Kidney (tissue), 14 donors: Measurements from ENCODE around the gene KLHDC3. TPM values are rescaled to one million over a fixed set of nuclear protein-coding genes. Genes with fewer than 3 reads are reported as not detected.

ENCODE experiments used
- DNase-seq, 5 donors: peaks; one replicate each; pipeline ENCODE4 v3.0.0-alpha.2; 2013 to 2020
- FAIRE-seq: peaks from 2 replicates; lab custom pipeline; 2012; peaks lifted over from hg19 to GRCh38; lab: Jason Lieb, UNC
- H3K27ac ChIP-seq, 2 donors: one replicate each; pipeline ENCODE4 v1.7.0; 2013; ENCODE audit warnings: low read depth in 2 of 2, low read length in 2 of 2, inconsistent platforms in 1 of 2
- H3K27me3 ChIP-seq: one replicate; pipeline ENCODE4 v1.7.1; 2013; ENCODE audit warnings: low read length, inconsistent platforms; ENCODE audit not compliant: control insufficient read depth, insufficient read depth
- H3K36me3 ChIP-seq, 3 donors: one replicate each; pipeline versions ENCODE4 v1.7.0 to v1.7.1; 2013; ENCODE audit warnings: low read length in 3 of 3, control low read depth in 1 of 3, inconsistent platforms in 1 of 3; ENCODE audit not compliant: insufficient read depth in 3 of 3, control insufficient read depth in 2 of 3
- H3K4me1 ChIP-seq, 3 donors: one replicate each; pipeline versions ENCODE4 v1.7.0 to v1.7.1; 2013; ENCODE audit warnings: low read length in 3 of 3, inconsistent platforms in 1 of 3, low read depth in 1 of 3; ENCODE audit not compliant: control insufficient read depth in 2 of 3, insufficient read depth in 2 of 3
- H3K4me3 ChIP-seq, 3 donors: one replicate each; pipeline versions ENCODE4 v1.7.0 to v1.8.1; 2013; ENCODE audit warnings: low read length in 3 of 3, control low read depth in 1 of 3, inconsistent platforms in 1 of 3
- H3K9ac ChIP-seq, 3 donors: one replicate each; pipeline versions ENCODE4 v1.7.0 to v1.7.1; 2013; ENCODE audit warnings: low read length in 3 of 3, control low read depth in 1 of 3, inconsistent platforms in 1 of 3
- H3K9me3 ChIP-seq, 3 donors: one replicate each; pipeline versions ENCODE4 v1.7.0 to v1.7.1; 2013; ENCODE audit warnings: low read length in 3 of 3, control low read depth in 1 of 3, inconsistent platforms in 1 of 3; ENCODE audit not compliant: control insufficient read depth in 2 of 3, insufficient read depth in 1 of 3
- CTCF ChIP-seq: IDR thresholded peaks from 3 replicates; pipeline ENCODE4 v1.5.1; 2012; ENCODE audit warnings: mild to moderate bottlenecking, moderate library complexity, borderline replicate concordance; ENCODE audit not compliant: insufficient read depth; ENCODE audit errors: extremely low read depth
- intact Hi-C: fragments of 100-400 bp; cut with DNase I; formaldehyde crosslinking; loops from one replicate; pipeline ENCODE4 v1.11.1; 2022
- polyA plus RNA-seq: library from polyadenylated mRNA; stranded (reverse); fragments of 350-450 nt; fragmentation: Illumina TruSeq; extraction: RNeasy Lipid Tissue Mini Kit (QIAGEN cat#74804); gene quantifications from one replicate; pipeline ENCODE4 v1.2.3, GENCODE V29; 2014; ENCODE audit warnings: low read depth, low replicate concordance; ENCODE audit not compliant: insufficient read depth
- total RNA-seq: library from RNA; stranded (reverse); fragmentation: NEBNext Ultra II Directional; extraction: Animal tissue kit (Norgen Biotek cat#: 25700); gene quantifications from one replicate; pipeline ENCODE4 v1.2.1, GENCODE V29; 2021
- donor health status: control.
- donor health status: control.
- donor health status: control.
- donor health status: control.
- donor health status: control.
- donor health status: DM: yes; HTN: yes; CAD: no.
- donor health status: Normal renal cell carcinoma (clear cell type).

KLHDC3 gene
- total and polyA plus RNA-seq, 2 donors from 2014 or later = 52.6 to 90.0 TPM

DNA sequence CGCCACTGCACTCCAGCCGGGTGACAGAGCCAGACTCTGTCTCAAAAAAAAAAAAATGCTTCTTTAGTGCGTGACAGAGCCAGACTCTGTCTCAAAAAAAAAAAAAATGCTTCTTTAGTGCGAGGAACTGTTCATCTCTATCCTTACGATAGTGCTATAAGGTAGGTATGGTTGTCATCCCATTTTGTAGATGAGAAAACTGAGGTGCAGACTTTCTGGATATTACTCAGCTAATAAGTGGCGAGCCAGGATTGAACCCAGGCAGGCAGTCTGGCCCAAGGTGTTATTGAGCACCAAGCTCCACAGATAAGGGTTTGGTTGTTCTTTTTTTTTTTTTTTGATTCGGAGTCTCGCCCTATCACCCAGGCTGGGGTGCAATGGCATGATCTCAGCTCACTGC is 12.2 kb upstream of the KLHDC3 start:
- H3K9ac ChIP-seq = no peak overlapping the region
- H3K27me3 ChIP-seq = no peaks in the 10 kb centered on the region
- FAIRE-seq = no peak
- no peak for DNase-seq
- H3K4me1 ChIP-seq = no peaks in the 10 kb centered on the region
- no peak for TF ChIP-seq CTCF
- intact Hi-C loops = no loop called here
- H3K27ac ChIP-seq = no peak overlapping the region
- H3K36me3 ChIP-seq = peaks cover 0 to 5% (median 2%) of the 10 kb centered on the region in 3 donors
- no peak overlapping the region for H3K4me3 ChIP-seq
- no peaks in the 10 kb centered on the region for H3K9me3 ChIP-seq

DNA sequence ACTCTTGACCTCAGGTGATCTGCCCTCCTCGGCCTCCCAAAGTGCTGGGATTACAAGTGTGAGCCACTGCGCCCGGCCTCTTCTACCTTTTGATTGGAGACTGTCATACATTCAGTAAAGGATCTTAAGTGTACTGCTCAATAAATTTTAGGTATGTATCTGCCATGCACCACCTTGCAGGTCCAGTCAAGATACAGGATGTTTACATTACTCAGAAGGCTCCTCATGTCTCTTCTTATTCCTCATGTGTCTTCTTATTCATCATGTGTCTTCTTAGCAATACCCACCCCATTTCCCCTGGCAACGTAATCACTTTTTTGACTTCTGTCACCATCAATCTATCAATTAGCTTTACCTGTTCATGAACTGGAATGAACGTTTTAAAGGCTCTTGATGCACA is 8.2 kb upstream of the KLHDC3 start:
- no peak for FAIRE-seq
- intact Hi-C loops = no loop called here
- no peak for TF ChIP-seq CTCF

DNA sequence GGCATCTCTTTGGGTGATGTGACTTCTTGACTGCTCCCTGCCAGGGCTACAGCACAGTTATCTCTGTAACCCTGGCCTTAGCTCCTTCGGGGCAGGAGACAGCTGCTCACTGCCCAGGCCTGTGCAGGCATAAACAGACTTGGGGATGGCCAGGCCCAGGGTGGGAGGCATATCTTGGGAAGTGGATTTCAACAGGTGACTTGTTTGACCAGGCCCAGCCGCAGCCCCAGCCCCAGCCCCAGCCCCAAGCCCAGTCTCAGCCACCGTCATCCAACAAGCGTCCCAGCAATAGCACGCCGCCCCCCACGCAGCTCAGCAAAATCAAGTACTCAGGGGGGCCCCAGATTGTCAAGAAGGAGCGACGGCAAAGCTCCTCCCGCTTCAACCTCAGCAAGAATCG is 7.8 kb upstream of the KLHDC3 start:
- FAIRE-seq = no peak
- DNase-seq = no peak
- Histone ChIP-seq H3K9me3 (no peaks in the 10 kb centered on the region), H3K4me1 (no peaks in the 10 kb centered on the region), H3K27ac (no peak overlapping the region), H3K27me3 (no peaks in the 10 kb centered on the region), H3K36me3 (peaks cover 6 to 34% (median 19%) of the 10 kb centered on the region in 3 donors), H3K4me3 (no peak overlapping the region), H3K9ac (no peak overlapping the region)
- TF ChIP-seq CTCF = no peak
- intact Hi-C loops = no loop called here

More for the DNA sequence above, 8.2 kb upstream of the KLHDC3 start:
- no peaks in the 10 kb centered on the region for H3K4me1 ChIP-seq
- no peak overlapping the region for H3K27ac ChIP-seq
- H3K4me3 ChIP-seq = no peak overlapping the region
- H3K9ac ChIP-seq = no peak overlapping the region
- H3K9me3 ChIP-seq = no peaks in the 10 kb centered on the region
- H3K36me3 ChIP-seq = peaks cover 6 to 30% (median 16%) of the 10 kb centered on the region in 3 donors
- no peaks in the 10 kb centered on the region for H3K27me3 ChIP-seq
- no peak for DNase-seq

DNA sequence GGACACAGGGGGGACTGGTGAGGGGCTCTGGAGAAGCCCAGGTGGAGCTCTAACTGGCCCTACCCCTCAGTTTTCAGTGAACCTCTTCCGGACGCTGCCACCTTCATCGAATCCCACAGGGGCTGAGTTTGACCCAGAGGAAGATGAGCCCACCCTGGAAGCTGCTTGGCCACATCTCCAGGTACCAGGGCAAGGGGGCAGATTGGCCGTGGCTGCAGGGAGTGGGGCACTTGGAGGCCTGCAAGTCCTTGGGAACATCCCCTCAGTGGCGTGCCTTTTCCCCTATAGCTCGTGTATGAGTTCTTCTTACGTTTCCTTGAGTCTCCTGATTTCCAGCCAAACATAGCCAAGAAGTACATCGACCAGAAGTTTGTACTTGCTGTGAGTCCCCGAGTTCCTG is 6.9 kb upstream of the KLHDC3 start:
- H3K36me3 ChIP-seq = peaks cover 9 to 41% (median 21%) of the 10 kb centered on the region in 3 donors

More for the DNA sequence above, 6.9 kb upstream of the KLHDC3 start:
- Histone ChIP-seq H3K4me3 (no peak overlapping the region), H3K9me3 (no peaks in the 10 kb centered on the region), H3K27me3 (no peaks in the 10 kb centered on the region), H3K4me1 (no peaks in the 10 kb centered on the region), H3K9ac (no peak overlapping the region), H3K27ac (no peak overlapping the region)
- TF ChIP-seq CTCF = no peak
- intact Hi-C loops = no loop called here
- no peak for FAIRE-seq
- no peak for DNase-seq
